GM18507 (cell line): ENCODE measurements around the gene C10orf90.

Experiments
- DNase-seq: peaks from one replicate; pipeline ENCODE4 v3.0.0; 2011; ENCODE audit warnings: low read depth; ENCODE audit not compliant: insufficient read length; ENCODE audit errors: extremely low spot score
- FAIRE-seq: peaks from 2 replicates; lab custom pipeline; 2011; peaks lifted over from hg19 to GRCh38; lab: Jason Lieb, UNC

C10orf90 gene

DNA sequence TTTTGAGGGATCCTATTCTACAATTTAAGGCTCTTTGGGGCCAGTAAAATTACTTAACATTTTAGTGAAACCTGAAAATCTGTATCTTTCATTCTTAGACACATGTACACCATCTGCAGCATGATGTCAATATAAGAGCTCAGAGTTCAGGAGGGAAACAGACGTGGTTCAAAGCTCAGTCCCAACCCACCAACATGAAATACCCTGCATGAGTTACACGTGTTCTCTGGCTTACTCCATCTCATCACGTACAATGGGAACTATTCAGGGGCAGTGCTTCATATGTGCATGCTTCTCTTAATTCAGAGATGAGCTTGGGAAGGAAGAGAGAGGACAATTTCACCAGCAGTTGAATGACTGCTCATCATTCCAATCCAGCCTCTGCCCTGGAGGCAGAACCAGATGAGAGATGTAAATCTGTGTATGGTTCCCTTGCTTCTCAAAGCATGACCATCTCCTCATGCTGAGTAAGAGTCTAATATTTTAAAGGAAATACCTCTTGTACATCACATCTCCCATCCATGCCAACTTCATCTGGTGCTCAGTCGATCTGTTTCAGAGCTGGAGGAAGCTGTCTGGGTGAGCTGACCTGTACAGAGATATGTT is 253.2 kb downstream of the C10orf90 start:
- FAIRE-seq (no peak), DNase-seq (no peak)

DNA sequence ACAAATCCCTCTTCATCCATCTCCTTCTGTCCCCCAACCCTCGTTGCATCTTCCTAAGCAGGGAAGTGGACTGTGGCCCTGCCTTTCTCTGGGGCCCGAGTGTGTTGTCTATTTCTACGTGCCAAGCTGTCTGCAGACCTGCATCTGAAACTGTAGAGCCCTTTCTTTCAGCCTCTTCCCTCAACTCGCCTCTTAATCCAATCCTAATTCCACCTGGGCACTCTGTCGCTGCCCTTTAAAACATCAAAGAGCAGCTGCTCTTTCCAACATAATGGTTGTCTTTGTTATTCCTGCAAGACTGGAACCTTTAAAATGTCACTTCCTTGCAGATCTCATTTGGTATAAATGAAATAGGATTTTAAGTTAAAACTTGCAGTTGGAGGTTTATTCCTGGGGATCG is 260.7 kb downstream of the C10orf90 start:
- DNase-seq (no peak), FAIRE-seq (no peak)

DNA sequence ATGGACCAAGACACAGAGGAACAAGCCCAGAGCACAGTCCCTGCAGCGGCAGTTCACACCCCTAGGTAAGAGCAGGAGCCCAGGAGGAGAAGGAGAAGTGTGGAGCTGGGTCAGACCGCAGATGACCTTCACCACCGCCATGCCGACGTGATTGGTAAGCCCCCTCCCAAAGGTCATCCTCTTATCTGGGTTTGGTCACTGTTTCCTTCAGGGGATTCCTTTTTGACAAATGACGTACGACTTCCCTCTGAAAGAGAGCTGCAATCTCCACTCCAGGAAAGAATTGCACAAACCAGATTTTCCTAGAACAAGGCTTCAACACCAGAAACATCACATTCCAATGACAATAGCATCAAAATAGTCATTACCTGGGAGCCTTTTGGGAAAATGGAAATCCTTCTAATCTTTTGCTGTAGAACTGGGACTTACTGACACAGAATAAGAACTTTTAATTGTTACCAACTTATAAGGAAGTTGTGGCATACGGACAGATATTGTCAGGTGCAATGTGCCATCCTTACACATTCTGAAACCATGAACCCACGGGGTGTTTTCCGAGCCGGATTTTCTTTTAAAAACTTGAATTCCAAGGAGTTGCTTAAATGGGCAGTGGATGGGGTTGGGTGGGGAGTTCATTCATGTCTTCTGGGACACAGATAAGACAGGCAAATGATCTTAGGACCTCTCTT is 261.4 kb downstream of the C10orf90 start:
- FAIRE-seq (no peak), DNase-seq (no peak)

DNA sequence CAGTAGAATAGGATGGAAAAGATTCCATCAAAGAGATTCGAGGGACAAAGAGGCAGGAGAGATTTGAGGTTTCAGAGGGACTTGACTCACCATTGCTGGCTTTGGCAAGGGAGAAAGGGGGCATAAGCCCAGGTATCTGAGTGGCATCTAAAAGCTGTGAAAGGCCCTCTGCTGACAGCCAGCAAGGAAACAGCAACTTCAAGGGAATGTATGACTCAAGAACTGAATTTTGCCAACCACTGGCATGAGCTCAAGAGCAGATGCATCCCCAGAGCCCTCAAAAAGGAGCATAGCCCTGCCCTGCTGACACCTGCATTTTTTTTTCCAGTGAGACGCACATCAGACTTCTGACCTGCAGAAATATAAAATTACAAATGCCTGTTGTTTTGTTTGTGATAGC is 262.7 kb downstream of the C10orf90 start:
- DNase-seq (no peak), FAIRE-seq (no peak)

DNA sequence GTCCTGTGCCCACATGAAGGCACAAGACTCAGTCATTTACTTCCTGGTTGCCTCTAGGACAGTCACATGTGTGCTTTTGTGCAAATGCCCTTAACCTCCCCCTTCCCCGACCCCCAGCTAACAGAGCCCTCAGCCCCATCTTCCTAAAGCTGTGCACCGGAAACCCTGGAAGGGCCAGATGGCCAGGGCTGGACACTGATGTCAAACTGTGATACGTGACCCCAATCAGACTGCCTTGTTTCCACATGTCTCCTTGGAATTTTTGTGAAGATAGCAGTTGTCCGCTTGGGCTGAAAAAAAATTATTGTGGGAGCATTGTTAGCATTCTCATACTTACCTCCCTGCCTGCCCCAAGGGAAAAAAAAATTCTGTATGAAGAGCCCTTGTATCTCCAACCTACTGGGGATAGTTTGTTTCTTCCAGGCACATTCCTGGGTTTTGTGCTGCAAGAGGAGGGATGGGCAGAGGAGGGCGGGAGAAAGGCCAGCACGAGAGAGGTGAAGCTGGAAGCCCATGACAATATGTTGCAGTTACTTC is 265.2 kb downstream of the C10orf90 start:
- no peak for DNase-seq
- no peak for FAIRE-seq

DNA sequence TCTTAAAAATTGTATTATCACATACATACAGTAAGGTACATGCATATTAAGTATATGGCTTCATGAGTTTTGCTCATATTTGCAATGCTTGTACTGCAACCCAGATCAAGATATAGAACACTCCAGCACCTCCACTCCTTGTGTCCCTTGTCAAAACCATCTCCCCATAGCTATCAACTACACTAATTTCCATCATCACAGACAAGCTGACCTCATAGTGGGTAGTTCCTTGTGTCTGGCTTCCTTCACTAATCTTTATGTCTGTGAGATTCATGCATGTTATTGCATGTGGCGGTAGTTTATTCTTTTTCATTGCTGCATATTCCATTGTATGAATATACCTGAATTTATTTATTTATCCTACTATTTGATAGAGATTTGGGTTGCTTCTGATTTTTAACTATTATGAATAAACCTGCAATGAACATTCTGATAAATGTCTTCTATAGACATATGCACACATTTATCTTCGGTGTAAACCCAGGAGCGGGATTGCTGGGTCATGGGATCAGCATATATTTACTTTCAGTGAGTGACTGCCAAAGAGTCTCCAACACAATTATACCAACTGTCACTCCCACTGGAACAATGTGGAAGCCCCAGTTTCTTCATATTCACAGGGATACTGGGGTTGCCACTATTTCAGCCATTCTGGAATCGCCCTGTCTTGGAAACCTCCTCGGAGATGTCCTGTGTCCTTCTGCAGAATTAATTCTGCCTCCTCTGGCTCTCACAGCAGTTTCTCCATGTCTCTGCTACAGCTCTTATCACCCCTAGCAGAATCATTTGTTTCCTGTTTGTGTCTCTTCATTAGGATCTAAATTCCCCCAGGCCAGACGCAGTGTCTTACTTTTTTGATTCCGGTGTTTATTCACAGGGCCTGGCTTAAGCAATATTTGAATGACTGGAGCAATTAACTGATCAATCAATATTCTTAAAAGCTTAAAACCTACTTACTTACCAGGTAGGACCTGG is 267.5 kb downstream of the C10orf90 start:
- DNase-seq (no peak), FAIRE-seq (no peak)

DNA sequence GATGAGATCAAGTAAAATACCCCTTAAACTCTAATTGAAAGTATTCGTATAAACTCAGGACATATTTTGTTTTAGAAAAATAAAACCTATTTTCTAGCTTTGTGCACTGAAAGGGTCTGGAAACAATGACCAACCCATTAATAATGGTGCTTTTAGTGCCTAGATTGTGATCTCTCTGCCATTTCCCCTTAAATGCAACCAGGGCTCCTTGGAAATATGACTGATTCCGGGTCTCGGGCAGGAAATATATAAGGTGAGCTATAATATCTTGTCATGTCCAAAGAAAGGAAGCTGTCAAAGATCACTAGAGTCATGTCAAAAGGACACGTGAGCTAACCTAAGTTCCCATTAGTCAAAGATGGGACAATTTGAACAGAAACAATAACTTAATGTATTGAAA is 269.9 kb downstream of the C10orf90 start:
- FAIRE-seq (no peak), DNase-seq (no peak)

DNA sequence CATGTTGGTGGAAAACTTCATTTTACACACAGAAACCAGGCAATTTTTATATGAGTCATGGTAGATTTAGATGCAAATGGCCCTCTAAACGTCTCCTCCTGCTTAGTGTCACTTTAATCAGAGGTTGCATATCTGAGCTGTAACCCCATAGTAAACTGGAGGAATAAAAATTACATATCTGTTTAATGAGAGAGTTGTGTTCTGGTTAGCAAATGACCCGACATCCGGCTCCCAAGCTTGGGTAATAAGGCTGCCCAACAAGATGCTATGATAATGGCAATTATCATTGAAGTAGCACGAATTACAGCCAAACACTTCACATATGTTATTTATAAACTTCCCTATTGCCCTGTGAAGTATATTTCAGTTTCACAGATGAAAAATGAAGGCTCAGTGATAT is 271.6 kb downstream of the C10orf90 start:
- FAIRE-seq (no peak), DNase-seq (no peak)

DNA sequence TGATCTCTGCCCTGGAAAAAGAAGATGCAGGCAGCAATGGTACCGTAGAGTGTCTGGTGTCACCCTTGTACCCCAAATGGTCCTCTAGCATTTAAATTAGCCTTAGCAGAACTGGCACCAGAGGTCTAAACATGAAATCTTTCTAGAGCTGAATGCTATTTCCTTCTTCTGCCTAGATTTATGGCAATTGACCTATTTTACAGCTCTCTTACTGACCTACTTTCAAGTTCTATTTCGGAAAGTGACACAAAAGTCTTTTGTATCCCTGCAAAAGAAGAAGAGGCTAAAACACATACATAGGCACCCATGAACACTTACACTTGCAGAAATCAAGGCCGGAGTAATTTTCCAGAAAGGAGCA is 272.1 kb downstream of the C10orf90 start:
- FAIRE-seq, result no peak
- no peak for DNase-seq

DNA sequence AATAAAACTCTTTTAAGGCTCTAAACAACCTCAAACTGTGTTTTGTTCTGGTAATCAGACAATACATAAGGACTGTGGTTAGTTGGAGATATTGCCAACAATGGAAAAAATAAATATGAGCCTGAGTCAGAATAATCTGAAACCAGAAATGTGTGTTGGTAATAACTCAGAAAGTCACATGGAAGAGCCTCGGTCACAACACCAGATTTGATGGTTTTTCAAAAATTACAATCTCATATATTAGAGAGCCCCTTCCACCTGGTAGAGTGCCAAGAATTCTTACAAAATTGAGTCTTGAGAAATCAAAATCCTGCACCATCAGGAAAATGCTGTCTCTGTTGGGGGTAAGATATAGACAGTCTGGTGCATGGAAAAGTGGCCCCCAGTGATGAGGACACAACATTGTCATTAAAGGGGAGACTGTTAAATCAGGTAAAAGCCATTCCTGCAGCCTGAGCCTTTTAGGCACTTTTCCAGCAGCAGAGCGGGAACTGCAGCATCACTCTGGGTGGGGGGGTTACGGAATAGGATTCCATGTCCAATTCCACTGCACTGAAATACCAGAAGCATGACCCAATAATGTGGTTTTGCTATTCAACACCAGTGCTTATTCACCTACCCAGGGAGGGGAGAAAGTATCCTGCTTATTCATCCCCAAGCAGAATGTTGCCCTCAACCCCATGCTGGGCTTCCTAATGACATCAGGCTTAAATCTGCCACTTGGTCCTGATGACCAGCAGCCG is 272.7 kb downstream of the C10orf90 start:
- FAIRE-seq (no peak), DNase-seq (no peak)

DNA sequence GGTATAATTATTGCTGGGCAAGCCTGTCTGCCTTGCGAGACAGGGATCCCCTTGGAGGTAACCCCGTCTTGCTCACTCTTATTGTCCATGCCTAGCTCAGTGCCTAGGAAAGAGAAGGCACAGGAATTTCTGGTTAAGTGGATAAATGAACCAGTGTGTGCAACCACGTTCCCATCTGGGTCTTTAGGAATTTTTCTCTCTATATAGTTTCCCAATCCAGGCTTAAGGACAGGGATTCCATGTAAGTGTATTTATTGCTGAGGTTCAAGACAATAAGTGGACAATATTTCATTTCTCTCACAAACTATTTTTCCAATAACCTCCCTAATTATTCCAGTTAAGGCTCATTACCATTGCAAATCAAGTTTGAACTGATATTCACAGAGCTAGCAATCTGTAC is 273.3 kb downstream of the C10orf90 start:
- FAIRE-seq (no peak), DNase-seq (no peak)

DNA sequence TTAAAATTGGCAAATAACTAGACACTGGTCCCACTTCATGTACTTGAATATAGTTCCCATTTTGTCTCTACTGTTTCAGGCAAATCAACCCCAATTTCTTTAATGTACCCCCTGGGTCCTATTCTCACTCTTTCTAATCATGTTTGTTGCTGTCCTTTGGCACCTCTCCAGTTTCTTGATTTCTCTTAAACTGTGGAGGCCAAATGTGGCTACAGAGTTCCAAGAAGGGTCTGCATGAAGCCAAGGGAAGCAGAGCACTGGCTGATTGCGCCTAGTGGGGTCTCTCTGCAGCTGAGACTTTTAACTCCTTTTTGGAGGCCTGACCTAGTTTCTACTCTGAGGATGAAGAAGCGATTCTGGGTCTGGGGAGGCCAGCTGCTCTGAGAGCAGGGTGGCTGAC is 275.5 kb downstream of the C10orf90 start:
- DNase-seq (no peak), FAIRE-seq (no peak)

DNA sequence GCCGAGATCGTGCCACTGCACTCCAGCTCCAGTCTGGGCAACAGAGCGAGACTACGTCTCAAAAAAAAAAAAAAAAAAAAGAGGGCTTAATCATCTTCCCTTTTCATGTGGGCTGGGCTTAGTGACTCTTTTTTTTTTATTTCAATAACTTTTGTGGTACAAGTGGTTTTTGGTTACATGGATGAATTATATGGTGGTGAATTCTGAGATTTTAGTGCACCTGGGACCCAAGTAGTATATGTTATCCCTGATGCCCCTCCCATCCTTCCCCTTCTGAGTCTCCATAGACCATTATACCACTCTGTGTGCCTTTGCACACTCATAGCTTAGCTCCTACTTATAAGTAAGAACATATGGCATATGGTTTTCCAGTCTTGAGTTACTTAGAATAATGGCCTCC is 277.4 kb downstream of the C10orf90 start:
- FAIRE-seq (no peak), DNase-seq (no peak)

DNA sequence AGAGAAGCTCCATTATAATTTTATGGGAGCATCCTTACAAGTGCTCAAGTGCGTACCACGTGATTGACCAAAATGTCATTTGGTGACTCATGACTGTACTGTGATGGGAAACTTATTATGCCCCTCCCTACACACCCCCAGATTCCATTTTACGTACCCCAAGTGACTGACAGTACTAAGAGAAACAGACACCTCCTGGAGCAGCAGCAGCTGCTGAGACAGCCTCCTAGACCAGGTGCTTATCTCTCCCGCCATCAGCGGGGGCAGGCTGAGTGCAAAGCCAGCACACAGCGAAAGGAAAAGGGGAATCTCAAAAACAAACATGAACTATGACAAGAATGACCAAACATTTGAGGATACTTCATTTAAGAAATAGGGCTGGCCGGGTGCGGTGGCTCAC is 278.0 kb downstream of the C10orf90 start:
- DNase-seq, result no peak
- no peak for FAIRE-seq

DNA sequence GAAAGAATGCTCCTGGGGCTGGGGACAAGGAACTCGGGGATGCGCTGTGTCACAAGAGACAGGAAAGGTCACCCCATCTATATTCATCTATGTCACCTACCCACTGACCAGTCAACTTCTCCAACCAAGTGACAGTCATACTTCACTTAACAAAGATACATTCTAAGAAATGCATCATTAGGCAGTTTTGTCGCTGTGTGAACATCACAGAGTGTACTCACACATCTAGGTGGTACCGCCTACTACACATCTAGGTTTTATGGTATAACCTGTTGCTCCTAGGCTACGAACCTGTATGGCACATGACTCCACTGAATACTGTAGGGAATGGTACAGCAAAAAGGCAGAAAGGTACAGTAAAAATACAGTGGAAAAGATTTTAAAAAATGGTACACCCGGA is 278.4 kb downstream of the C10orf90 start:
- no peak for FAIRE-seq

DNA sequence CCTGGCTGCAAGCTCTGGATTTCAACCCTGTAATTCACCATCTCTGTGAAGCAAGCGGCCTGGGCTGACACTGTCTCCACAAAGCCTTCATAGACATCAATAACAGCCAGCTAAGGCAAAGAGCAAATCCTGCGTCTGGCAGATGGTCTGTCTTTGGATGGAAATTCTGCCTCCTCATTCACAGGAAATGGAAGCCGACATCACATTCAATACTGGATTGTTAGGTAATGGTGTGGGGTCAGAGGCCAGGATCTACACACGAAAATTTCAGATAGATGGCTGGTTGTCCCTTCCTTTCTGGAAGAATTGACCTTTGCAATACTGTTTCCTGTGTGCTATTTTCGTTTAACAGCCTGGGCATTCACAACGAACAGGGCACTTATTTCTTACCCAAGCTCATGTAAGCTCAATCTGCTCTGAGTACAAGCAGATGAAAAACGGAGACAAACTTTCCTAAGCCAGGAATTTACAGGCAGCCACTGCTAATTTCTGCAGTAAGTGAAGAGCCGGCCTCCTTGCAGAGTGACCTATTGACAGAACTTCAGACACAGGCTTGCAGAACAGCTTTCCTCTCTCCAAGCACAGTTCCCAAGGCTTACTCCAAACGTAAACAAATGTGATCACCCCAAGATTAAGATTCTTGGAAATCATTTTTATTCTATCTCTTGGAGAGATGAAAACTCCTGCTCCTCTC is 279.2 kb downstream of the C10orf90 start:
- FAIRE-seq, result no peak

More for the DNA sequence above, 278.4 kb downstream of the C10orf90 start:
- DNase-seq, result no peak

DNA sequence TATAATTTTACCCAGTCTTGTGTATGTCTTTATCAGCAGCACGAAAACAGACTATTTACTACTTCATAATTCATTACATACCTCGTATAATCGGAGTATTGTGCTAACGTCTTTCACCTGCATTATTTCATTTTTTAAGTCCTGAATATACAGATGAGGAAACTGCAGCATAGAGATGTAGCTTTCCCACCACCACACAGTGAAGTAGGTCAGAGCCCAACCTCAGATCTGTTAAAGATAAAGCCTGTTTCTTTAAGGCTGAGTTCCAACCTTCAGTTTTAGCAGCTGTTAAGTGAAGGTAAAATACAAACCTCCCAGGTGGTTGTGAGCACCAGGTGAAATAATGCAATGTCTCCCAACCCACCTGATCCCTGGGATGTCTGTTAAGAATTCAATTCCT is 280.2 kb downstream of the C10orf90 start:
- no peak for FAIRE-seq
- DNase-seq, result no peak

More for the DNA sequence above, 279.2 kb downstream of the C10orf90 start:
- no peak for DNase-seq

DNA sequence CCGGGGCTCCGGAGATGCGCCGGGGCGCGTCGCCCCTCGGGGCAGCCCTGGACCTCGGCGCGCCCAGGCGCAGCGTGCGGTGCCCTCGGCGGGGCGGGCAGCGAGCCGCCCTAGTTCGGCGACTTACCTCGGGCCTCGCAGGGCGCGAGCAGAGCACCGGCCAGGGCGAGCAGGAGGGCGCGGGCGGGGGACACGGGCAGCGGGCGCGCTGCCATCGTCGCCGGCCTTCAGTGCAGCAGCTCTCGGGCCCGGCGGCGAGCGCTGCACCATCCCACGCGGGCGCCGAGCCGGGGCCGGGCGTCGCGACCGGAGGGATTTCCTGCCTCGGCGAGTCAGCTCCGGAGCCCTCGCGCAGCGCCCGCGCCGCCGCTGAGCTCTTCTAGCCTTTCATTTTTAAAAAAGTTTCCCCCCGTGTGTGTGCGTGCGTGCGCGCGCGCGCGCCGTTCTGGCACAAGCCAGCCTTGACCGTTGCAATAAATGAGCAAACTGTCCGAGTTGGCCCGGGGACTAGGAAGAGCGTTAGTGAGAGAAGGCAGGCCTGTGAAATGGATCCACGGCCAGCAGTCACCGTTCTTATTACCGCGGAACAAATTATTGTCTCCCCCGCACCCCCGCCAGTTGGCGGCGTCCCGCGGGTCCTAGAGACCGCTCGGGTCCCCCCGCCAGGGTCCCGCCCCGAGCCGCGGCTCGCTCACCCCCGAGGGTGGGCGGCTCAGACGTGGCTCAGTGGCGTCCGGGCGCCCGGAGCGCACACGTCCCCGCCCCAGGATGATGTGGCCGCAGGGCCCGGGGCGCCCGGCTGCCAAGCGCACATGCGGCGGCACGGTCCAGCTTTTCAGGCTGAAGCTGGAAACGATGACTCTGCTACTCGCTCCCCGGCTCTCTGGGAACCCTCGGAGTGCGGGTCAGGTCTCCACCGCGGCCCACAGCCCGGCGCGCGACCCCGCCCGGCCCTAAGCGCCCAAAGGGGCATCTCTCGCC is 282.3 kb downstream of the C10orf90 start, which contains the start of gene ADAM12:
TSS of gene ADAM12 (minus strand) at position 547 of the 981 bp plus-strand sequence. CDS start at position 215, 332 bp downstream.
- DNase-seq, result no peak
- FAIRE-seq, result no peak
